ENCODE results near the gene CARMIL3.
"Not testable (repeated sequence)": the region's sequence is repeated elsewhere in the genome, so short reads cannot be mapped to it uniquely, and the experiment has no call there.

Gene CARMIL3

GRCh38 chr14:24051789-24052655 lies at the start of gene CARMIL3:
CARMIL3 (plus strand) TSS chr14:24052009; CDS start chr14:24052154, 145 bp downstream.
- no peak for DNase-seq

- DNase-seq = not testable (repeated sequence)
Observed at GRCh38 chr14:24006471-24006816, 45.4 kb upstream of the CARMIL3 start.

DNA sequence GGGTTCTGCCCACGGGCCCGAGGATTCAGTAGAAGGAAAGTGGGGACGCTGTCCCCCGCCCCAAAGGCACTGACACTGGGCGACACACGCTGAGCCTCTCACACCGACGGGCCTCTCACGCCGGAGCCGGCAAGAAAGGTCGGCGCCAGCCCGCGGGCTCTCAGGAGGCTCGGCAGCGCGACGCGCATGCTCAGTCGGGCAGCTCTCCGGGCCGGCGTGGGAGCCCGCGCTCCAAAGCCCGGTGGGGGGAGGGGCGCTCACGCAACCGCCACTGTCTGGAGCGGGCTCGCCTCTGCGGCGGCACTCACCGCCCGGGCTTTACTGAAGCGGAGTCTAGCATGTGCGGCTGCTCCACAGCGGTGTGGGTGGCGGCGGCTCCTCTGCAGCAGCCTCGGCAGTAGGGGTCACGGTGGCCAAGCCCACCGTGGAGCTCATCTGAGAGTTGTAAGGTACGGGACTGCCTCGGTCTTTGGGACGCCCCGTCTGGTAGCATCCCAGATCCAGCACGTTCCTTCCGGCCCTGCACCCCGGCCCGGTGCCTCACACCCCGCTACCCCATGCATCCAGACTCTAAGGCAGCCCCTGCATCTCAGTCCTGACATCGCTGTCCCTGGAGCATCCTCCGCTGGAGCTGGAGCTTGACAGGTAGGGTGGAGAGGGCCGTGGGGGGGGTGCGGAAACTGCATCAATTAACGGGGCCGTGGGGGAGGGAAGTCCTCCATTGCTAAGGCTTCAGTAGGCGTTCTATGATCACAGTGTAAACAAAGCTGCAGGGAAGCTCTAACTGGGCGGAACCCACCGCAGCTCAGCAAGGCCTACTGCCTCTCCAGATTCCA lies 44.8 kb upstream of the CARMIL3 start:
- not testable (repeated sequence) for DNase-seq

DNA sequence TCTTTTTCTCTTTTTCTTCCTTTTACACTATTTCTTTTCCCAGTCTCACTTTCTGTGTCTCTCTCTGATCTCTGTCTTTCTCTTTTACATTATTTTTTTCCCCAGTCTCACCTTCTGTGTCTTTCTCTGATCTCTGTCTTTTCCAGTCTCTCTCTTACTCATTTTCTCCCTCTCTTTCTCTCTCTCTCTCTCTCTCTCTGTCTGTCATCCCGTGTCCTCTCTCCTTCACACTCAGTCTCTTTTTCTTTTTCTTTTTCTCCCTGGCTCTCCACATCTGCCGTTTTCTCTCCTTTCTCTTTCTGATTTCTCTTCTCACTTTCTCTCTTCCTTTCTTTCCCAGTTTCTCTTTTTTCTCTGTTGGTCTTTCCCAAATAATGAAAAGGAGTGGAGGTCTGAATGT lies 40.8 kb upstream of the CARMIL3 start:
- DNase-seq = no peak

DNA sequence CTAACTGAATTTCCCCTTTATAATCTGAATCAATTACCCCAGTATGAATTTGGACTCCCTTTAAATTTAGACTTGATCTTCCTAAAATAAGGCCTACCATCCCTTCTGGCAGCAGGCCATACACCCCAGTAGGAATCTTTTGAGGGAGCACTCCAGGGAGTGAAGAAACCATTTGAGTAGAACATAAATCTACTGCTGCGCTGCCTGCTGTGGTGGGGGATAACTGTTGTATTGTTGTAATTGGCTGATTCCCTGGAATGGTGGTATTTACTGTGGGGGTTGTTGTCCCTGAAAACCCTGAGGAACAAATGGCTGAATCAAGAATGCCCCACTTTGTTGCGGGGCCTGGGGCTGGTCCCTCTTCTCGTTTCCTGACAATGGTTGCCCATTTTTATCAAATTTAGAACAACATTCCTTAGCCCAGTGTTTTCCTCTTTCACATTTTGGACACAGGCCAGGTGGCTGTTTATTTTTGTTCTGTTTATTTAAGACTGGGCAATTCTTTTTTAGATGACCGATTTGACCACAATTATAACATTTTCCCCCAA lies 39.0 kb upstream of the CARMIL3 start:
- not testable (repeated sequence) for DNase-seq

- no peak for DNase-seq
Observed at GRCh38 chr14:24013654-24014514, 37.9 kb upstream of the CARMIL3 start.

DNA sequence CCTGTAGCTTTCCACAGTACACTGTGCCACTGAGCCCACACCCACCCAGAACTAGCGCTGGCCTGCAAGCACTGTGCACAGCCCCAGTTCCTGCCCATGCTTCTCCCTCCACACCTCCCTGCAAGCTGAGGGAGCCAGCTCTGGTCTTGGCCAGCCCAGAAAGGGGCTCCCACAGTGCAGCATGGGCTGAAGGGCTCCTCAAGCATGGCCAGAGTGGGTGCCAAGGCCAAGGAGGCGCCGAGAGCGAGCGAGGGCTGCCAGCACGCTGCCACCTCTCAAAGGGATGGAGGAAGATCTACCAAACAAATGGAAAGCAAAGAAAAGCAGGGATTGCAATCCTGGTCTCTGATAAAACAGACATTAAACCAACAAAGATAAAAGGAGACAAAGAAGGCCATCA lies 36.1 kb upstream of the CARMIL3 start:
- DNase-seq = not testable (repeated sequence)

DNA sequence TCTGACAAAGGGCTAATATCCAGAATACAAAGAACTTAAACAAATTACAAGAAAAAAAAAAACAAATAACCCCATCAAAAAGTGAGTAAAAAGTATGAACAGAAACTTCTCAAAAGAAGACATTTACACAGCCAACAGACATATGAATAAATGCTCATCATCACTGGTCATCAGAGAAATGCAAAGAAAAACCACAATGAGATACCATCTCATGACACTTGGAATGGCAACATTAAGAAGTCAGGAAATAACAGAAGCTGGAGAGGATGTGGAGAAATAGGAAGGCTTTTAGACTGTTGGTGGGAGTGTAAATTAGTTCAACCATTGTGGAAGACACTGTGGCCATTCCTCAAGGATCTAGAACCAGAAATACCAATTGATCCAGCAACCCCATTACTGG lies 32.8 kb upstream of the CARMIL3 start:
- DNase-seq = not testable (repeated sequence)

DNA sequence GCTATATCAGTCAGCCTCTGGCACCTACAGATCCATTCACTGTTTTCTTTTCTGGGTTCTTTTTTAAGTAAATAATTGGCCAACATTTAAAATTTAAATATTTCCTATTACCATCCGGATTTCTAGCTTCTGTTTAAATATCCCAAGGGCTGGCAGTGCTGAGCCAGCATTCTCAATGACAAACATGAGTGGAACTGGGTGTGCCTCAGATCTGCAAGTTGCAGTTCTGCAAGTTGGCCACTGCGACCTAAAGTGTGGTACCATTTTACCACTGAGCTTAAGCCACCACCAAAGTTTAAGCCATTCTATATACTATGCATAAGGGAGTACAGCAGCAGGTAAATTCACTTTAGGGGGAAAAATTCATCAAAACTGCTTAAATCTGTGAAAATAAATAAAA lies 31.9 kb upstream of the CARMIL3 start:
- not testable (repeated sequence) for DNase-seq

DNA sequence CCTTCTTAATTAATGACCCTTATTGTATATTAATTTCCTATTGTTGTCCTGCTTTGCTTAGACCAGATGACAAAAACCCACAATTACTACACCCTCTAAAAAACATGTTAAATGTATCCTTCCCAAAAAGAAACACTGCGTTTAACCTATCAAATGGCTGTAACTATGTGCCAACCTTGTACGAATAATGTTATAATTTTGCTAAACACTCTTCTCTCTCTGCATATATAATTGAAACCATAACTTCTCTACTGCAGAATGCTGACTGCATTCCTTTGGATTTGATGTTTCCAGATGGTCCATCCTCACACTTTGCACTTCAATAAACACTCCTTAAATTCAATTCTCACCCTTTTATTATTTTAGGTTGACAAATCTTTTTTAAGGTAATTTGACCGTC lies 31.3 kb upstream of the CARMIL3 start:
- not testable (repeated sequence) for DNase-seq

GRCh38 chr14:24024939-24025418 lies 26.8 kb upstream of the CARMIL3 start:
- DNase-seq = not testable (repeated sequence)

GRCh38 chr14:24029687-24030086 lies 22.1 kb upstream of the CARMIL3 start:
- not testable (repeated sequence) for DNase-seq

GRCh38 chr14:24031331-24031730 lies 20.5 kb upstream of the CARMIL3 start:
- not testable (repeated sequence) for DNase-seq

- peak; percentile 38 for DNase-seq
Observed at GRCh38 chr14:24032727-24033418, 18.9 kb upstream of the CARMIL3 start.

DNA sequence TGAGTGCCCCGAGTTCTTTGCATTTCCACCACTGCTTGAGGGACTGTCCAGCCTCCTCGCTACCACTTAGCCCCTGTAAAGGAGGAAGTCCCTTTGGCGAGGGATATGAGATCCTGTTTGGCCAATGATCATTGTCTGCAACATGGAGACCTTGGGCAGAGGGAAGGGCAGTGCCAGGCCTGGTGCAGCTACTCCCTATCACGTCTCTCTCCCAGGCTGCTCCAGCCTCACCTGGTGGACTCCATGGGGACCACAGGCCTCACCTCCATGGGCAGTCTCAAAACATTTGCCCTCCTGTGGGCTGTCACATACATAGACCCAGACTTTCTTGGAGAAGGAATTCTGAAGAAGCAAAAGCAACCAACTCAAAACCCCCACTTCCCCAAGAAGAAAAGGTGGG lies 16.0 kb upstream of the CARMIL3 start:
- DNase-seq = not testable (repeated sequence)

GRCh38 chr14:24036169-24036962 lies 15.4 kb upstream of the CARMIL3 start:
- DNase-seq = no peak

GRCh38 chr14:24036963-24037657 lies 14.7 kb upstream of the CARMIL3 start:
- DNase-seq = not testable (repeated sequence)

GRCh38 chr14:24037658-24038037 lies 14.2 kb upstream of the CARMIL3 start:
- no peak for DNase-seq

- DNase-seq = no peak
Observed at GRCh38 chr14:24038686-24039085, 13.1 kb upstream of the CARMIL3 start.

- DNase-seq = no peak
Observed at GRCh38 chr14:24040692-24041091, 11.1 kb upstream of the CARMIL3 start.
